Stimulated activated naive CD8-positive, alpha-beta T cell treated with anti-CD3 and anti-CD28 coated beads, Interleukin-15, Interleukin-2, amounts not matched to agents 100 U/mL and 50 U/mL, for 24 hours (primary cell): Measurements from ENCODE around the gene PCDHB2.
"Not testable (repeated sequence)": the region's sequence is repeated elsewhere in the genome, so short reads cannot be mapped to it uniquely, and the experiment has no call there.

Experiments
- ATAC-seq: fragments of 150-1000 bp; cut with Tn5 transposase; one replicate; pipeline ENCODE4 v1.10.0; 2021
- DNase-seq: peaks from one replicate; pipeline ENCODE4 v3.0.0; 2021

PCDHB2 gene

DNA sequence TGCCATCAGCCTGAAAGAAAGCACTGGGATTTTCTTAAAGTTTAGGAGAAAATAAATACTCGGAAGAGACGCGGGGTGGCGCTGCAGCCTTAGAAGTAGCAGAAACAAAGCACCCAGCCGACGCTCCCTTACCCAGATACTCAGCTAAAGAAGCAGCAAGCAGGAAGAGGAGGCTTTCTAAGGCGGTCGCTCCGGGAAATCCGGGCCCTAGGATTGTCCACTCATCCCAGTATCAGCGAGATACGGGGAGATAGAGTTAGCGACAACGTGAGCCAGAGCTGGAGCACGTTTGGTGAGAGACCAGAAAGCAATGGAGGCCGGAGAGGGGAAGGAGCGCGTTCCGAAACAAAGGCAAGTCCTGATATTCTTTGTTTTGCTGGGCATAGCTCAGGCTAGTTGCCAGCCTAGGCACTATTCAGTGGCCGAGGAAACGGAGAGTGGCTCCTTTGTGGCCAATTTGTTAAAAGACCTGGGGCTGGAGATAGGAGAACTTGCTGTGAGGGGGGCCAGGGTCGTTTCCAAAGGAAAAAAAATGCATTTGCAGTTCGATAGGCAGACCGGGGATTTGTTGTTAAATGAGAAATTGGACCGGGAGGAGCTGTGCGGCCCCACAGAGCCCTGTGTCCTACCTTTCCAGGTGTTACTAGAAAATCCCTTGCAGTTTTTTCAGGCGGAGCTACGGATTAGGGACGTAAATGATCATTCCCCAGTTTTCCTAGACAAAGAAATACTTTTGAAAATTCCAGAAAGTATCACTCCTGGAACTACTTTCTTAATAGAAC lies at the start of gene PCDHB2:
TSS of gene PCDHB2 (plus strand) at position 135 of the 782 bp plus-strand sequence. CDS start at position 311, 176 bp downstream.
- no peak for ATAC-seq

GRCh38 chr5:141050622-141051520 lies 43.5 kb upstream of the PCDHB2 start, which contains the start of gene PCDHB1:
Gene PCDHB1 (plus strand): TSS chr5:141051374. CDS start chr5:141051471, 97 bp downstream.
- ATAC-seq (no peak), DNase-seq (no peak)

More for the DNA sequence above, at the start of gene PCDHB2:
- no peak for DNase-seq

- no peak for DNase-seq
These were observed 42.9 kb upstream of the PCDHB2 start for GRCh38 chr5:141051521-141051866.

GRCh38 chr5:141077826-141078225 lies 16.6 kb upstream of the PCDHB2 start:
- ATAC-seq, result no peak
- no peak for DNase-seq

More at GRCh38 chr5:141051521-141051866, 42.9 kb upstream of the PCDHB2 start:
- ATAC-seq, result no peak

DNA sequence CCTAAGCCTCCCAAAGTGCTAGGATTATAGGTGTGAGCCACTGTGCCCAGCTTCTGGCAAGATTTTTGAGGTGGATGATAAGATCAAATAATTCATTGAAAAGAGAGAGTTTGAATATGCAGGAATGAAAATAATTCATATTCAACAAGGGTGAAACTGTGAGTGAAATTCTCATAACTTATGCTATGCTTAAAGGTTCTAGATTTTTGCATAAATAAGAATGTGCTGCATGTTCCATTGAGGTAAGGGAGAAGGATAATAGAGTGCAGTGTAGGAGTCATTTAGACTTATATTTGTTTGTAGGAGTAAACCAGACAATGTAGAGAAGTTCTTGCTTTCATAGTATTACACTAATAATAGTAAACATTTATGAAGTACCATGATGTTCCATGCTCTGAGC lies 12.2 kb upstream of the PCDHB2 start:
- ATAC-seq, result no peak

GRCh38 chr5:141084487-141084989 lies 9.9 kb upstream of the PCDHB2 start:
- DNase-seq (peak; percentile 16), ATAC-seq (no peak)

More for the DNA sequence above, 12.2 kb upstream of the PCDHB2 start:
- DNase-seq, result no peak

DNA sequence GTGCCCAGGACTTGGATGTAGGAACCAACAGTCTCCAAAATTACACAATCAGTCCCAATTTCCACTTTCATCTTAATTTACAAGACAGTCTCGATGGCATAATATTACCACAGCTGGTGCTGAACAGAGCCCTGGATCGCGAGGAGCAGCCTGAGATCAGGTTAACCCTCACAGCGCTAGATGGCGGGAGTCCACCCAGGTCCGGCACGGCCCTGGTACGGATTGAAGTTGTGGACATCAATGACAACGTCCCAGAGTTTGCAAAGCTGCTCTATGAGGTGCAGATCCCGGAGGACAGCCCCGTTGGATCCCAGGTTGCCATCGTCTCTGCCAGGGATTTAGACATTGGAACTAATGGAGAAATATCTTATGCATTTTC lies 837 bp downstream of the PCDHB2 start:
- DNase-seq (no peak), ATAC-seq (no peak)

DNA sequence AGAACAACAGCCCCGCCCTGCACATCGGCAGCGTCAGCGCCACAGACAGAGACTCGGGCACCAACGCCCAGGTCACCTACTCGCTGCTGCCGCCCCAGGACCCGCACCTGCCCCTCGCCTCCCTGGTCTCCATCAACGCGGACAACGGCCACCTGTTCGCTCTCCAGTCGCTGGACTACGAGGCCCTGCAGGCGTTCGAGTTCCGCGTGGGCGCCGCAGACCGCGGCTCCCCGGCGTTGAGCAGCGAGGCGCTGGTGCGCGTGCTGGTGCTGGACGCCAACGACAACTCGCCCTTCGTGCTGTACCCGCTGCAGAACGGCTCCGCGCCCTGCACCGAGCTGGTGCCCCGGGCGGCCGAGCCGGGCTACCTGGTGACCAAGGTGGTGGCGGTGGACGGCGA lies 1.8 kb downstream of the PCDHB2 start:
- DNase-seq, ATAC-seq: not testable (repeated sequence)

DNA sequence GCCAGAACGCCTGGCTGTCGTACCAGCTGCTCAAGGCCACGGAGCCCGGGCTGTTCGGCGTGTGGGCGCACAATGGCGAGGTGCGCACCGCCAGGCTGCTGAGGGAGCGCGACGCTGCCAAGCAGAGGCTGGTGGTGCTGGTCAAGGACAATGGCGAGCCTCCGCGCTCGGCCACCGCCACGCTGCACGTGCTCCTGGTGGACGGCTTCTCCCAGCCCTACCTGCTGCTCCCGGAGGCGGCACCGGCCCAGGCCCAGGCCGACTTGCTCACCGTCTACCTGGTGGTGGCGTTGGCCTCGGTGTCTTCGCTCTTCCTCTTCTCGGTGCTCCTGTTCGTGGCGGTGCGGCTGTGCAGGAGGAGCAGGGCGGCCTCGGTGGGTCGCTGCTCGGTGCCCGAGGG lies 2.2 kb downstream of the PCDHB2 start:
- DNase-seq, ATAC-seq: not testable (repeated sequence)

- ATAC-seq (no peak), DNase-seq (peak; percentile 41)
These were observed 5.9 kb downstream of the PCDHB2 start, which contains the start of gene PCDHB3 for GRCh38 chr5:141100243-141100805. Gene PCDHB3 (plus strand): TSS chr5:141100473. CDS start chr5:141100650, 177 bp downstream.

GRCh38 chr5:141101059-141101458 lies 6.6 kb downstream of the PCDHB2 start:
- no peak for ATAC-seq
- DNase-seq, result no peak

- not testable (repeated sequence) for ATAC-seq, DNase-seq
These were observed 7.7 kb downstream of the PCDHB2 start for GRCh38 chr5:141102070-141102469.

GRCh38 chr5:141102471-141102870 lies 8.1 kb downstream of the PCDHB2 start:
- not testable (repeated sequence) for DNase-seq, ATAC-seq

- ATAC-seq, result no peak
- no peak for DNase-seq
These were observed 10.9 kb downstream of the PCDHB2 start for GRCh38 chr5:141105350-141105749.

DNA sequence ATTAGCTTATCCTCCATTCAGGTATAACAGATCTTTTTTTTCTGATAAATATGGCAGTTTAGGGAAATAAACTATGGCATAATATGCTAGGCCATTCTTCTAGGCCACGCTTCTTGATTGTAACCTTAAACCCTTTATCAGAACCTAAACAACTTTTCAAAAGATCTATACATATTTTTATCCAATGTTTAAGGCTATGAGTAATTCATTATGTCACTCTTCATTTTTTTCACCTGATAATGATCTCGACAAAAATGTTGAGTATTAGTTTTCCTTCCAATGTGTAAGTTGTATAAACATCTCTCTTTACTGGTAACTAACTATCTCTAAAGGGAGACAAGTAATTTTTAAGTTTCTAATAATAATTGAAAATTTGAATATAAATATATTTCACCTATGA lies 24.8 kb downstream of the PCDHB2 start:
- ATAC-seq, result no peak

GRCh38 chr5:141121563-141121962 lies 27.1 kb downstream of the PCDHB2 start, which contains the start of gene PCDHB4:
Gene PCDHB4 (plus strand): TSS chr5:141121818. CDS start chr5:141121999, 181 bp downstream.
- ATAC-seq (no peak), DNase-seq (peak; percentile 4)

More for the DNA sequence above, 24.8 kb downstream of the PCDHB2 start:
- no peak for DNase-seq

DNA sequence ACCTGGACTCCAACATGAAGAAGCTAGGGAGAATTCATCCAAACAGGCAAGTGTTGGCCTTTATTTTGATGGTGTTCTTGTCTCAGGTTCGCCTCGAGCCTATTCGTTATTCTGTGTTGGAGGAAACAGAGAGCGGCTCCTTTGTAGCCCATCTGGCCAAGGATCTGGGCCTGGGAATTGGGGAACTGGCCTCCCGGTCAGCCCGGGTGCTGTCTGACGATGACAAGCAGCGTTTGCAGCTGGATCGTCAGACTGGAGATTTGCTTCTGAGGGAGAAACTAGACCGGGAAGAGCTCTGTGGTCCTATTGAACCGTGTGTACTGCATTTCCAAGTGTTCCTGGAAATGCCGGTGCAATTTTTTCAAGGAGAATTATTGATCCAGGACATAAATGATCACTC lies 27.6 kb downstream of the PCDHB2 start:
- DNase-seq, result no peak
- ATAC-seq, result no peak

DNA sequence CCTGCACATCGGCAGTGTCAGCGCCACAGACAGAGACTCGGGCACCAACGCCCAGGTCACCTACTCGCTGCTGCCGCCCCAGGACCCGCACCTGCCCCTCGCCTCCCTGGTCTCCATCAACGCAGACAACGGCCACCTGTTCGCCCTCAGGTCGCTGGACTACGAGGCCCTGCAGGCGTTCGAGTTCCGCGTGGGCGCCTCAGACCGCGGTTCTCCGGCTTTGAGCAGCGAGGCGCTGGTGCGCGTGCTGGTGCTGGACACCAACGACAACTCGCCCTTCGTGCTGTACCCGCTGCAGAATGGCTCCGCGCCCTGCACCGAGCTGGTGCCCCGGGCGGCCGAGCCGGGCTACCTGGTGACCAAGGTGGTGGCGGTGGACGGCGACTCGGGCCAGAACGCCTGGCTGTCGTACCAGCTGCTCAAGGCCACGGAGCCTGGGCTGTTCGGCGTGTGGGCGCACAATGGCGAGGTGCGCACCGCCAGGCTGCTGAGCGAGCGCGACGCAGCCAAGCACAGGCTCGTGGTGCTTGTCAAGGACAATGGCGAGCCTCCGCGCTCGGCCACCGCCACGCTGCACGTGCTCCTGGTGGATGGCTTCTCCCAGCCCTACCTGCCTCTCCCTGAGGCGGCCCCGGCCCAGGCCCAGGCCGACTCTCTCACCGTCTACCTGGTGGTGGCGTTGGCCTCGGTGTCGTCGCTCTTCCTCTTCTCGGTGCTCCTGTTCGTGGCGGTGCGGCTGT lies 29.2 kb downstream of the PCDHB2 start:
- not testable (repeated sequence) for ATAC-seq, DNase-seq

GRCh38 chr5:141127305-141127704 lies 32.9 kb downstream of the PCDHB2 start:
- DNase-seq (no peak), ATAC-seq (no peak)

GRCh38 chr5:141135030-141135717 lies 40.8 kb downstream of the PCDHB2 start, which contains the start of gene PCDHB5:
Gene PCDHB5 (plus strand): TSS chr5:141135206. CDS start chr5:141135435, 229 bp downstream.
- no peak for ATAC-seq
- DNase-seq, result no peak
